Keratinocyte (primary cell): ENCODE measurements around the gene ZNF391. TPM values are rescaled to one million over a fixed set of nuclear protein-coding genes. Genes with fewer than 3 reads are reported as not detected.

Experiments
- DNase-seq: peaks from one replicate; pipeline ENCODE4 v3.0.0-alpha.2; 2011; ENCODE audit warnings: low read depth, missing footprints, low spot score
- FAIRE-seq: peaks from 2 replicates; lab custom pipeline; 2011; peaks lifted over from hg19 to GRCh38; lab: Jason Lieb, UNC
- H2AFZ ChIP-seq: 2 replicates; pipeline ENCODE4 v1.6.0; 2012; ENCODE audit warnings: low read length, control low read depth, inconsistent platforms; ENCODE audit not compliant: control insufficient read depth
- H3K27ac ChIP-seq: 2 replicates; pipeline ENCODE4 v1.5.1; 2011; ENCODE audit warnings: low read length; ENCODE audit not compliant: control insufficient read depth, insufficient read depth
- H3K27me3 ChIP-seq: 3 replicates; pipeline ENCODE4 v1.6.0; 2011; ENCODE audit warnings: low read length; ENCODE audit not compliant: control insufficient read depth, insufficient read depth; ENCODE audit errors: extremely low read depth
- H3K36me3 ChIP-seq, 2 experiments: 2 replicates in 1 of 2; 3 replicates in 1 of 2; pipeline ENCODE4 v1.5.1; 2011; ENCODE audit warnings: low read length in 2 of 2, mild to moderate bottlenecking in 1 of 2; ENCODE audit not compliant: control insufficient read depth in 2 of 2, insufficient read depth in 2 of 2; ENCODE audit errors: extremely low read depth in 1 of 2
- H3K4me1 ChIP-seq: 3 replicates; pipeline ENCODE4 v1.5.1; 2011; ENCODE audit warnings: low read length; ENCODE audit not compliant: control insufficient read depth, insufficient read depth; ENCODE audit errors: extremely low read depth
- H3K4me2 ChIP-seq: 3 replicates; pipeline ENCODE4 v1.6.0; 2011; ENCODE audit warnings: low read depth, low read length; ENCODE audit not compliant: control insufficient read depth, insufficient read depth; ENCODE audit errors: extremely low read depth
- H3K4me3 ChIP-seq, 3 experiments: fragments of 200-600 bp in 1 of 3; sonication (generic) in 1 of 3; 2 replicates in 2 of 3; 3 replicates in 1 of 3; pipeline ENCODE4 v1.5.1; 2011 to 2016; ENCODE audit warnings: low read length in 3 of 3, mild to moderate bottlenecking in 3 of 3, control low read depth in 2 of 3, inconsistent platforms in 1 of 3, low read depth in 1 of 3, mixed read lengths in 1 of 3, mixed run types in 1 of 3, moderate library complexity in 1 of 3; ENCODE audit not compliant: control insufficient read depth in 2 of 3, insufficient read depth in 2 of 3; ENCODE audit errors: extremely low read depth in 1 of 3
- H3K79me2 ChIP-seq: 2 replicates; pipeline ENCODE4 v1.6.0; 2012; ENCODE audit warnings: low read length; ENCODE audit not compliant: control insufficient read depth, insufficient read depth
- H3K9ac ChIP-seq: 3 replicates; pipeline ENCODE4 v1.6.0; 2011; ENCODE audit warnings: low read length; ENCODE audit not compliant: control insufficient read depth, insufficient read depth; ENCODE audit errors: extremely low read depth
- H3K9me1 ChIP-seq: 3 replicates; pipeline ENCODE4 v1.6.0; 2011; ENCODE audit warnings: low read length; ENCODE audit not compliant: control insufficient read depth, insufficient read depth; ENCODE audit errors: extremely low read depth
- H3K9me3 ChIP-seq: 2 replicates; pipeline ENCODE4 v1.5.1; 2012; ENCODE audit warnings: low read depth, low read length; ENCODE audit not compliant: control insufficient read depth
- H4K20me1 ChIP-seq: 3 replicates; pipeline ENCODE4 v1.6.0; 2011; ENCODE audit warnings: low read length; ENCODE audit not compliant: control insufficient read depth, insufficient read depth; ENCODE audit errors: extremely low read depth
- CTCF ChIP-seq, 3 experiments: IDR thresholded peaks in 1 of 3; conservative IDR thresholded peaks in 1 of 3; optimal IDR thresholded peaks in 1 of 3; 2 replicates in 2 of 3; 3 replicates in 1 of 3; pipeline versions ENCODE3 to v1.5.1; 2011; ENCODE audit warnings: low read length in 3 of 3, mild to moderate bottlenecking in 3 of 3, moderate library complexity in 2 of 3, control low read depth in 1 of 3, inconsistent platforms in 1 of 3; ENCODE audit not compliant: insufficient read depth in 2 of 3; ENCODE audit errors: extremely low read depth in 1 of 3
- EZH2 ChIP-seq: IDR thresholded peaks from one replicate; pipeline ENCODE4 v1.6.1; 2012; ENCODE audit warnings: inconsistent platforms, mild to moderate bottlenecking, low read length, moderate library complexity
- dilution Hi-C: fragments of 300-500 bp; cut with MboI; formaldehyde crosslinking; loops from one replicate; pipeline ENCODE4 v1.7.0; 2020; ENCODE audit warnings: low sequenced_read_pairs; ENCODE audit not compliant: extremely low pct_ligation_motif_present
- polyA plus RNA-seq, 5 experiments: library from polyadenylated mRNA; depleted of rRNA in 3 of 5; stranded (reverse) in 3 of 5; stranded (forward) in 1 of 5; unstranded in 1 of 5; fragments of >200 nt; gene quantifications; 1 replicate in 1 of 5; 2 replicates in 3 of 5; 3 replicates in 1 of 5; pipeline versions ENCODE4 v1.2.1 to v1.2.3, GENCODE V29; 2011 to 2012; ENCODE audit warnings: missing spikeins in 2 of 5, low read depth in 1 of 5, low replicate concordance in 1 of 5

Gene ZNF391
- polyA plus RNA-seq, 1 donor (not counting 4 experiments of a cell fraction or from before 2014, with no cell fraction given) = 4.5 TPM

- Histone ChIP-seq H3K4me3 (no peak overlapping the region), H3K27ac (no peak overlapping the region), H3K27me3 (no peaks in the 10 kb centered on the region), H2AFZ (no peak overlapping the region), H3K9me1 (no peaks in the 10 kb centered on the region), H3K4me2 (no peak overlapping the region), H3K9ac (no peak overlapping the region), H3K4me1 (no peaks in the 10 kb centered on the region), H3K79me2 (no peaks in the 10 kb centered on the region), H3K9me3 (peaks cover 2% of the 10 kb centered on the region), H4K20me1 (no peaks in the 10 kb centered on the region), H3K36me3 (no peaks in the 10 kb centered on the region)
- TF ChIP-seq CTCF (optimal IDR thresholded peaks at IDR 0.05 in 1 of 3, IDR thresholded peaks at IDR 0.05 in 1 of 3, conservative IDR thresholded peaks at IDR 0.05 in 1 of 3; ENCODE audit: extremely low read depth in 1 of 3, insufficient read depth in 2 of 3, low read length in 3 of 3) (no peak), EZH2 (no peak)
- dilution Hi-C loops = no loop called here
- no peak for DNase-seq
- no peak for FAIRE-seq
Measured at GRCh38 chr6:27407153-27407814, 18.7 kb downstream of the ZNF391 start.

GRCh38 chr6:27414300-27414699 is 25.7 kb downstream of the ZNF391 start:
- H3K9me1 ChIP-seq = no peaks in the 10 kb centered on the region
- H3K27me3 ChIP-seq = no peaks in the 10 kb centered on the region
- no peak overlapping the region for H2AFZ ChIP-seq
- TF ChIP-seq CTCF (optimal IDR thresholded peaks at IDR 0.05 in 1 of 3, IDR thresholded peaks at IDR 0.05 in 1 of 3, conservative IDR thresholded peaks at IDR 0.05 in 1 of 3; ENCODE audit: extremely low read depth in 1 of 3, insufficient read depth in 2 of 3, low read length in 3 of 3) = no peak
- no peak for TF ChIP-seq EZH2
- no peak overlapping the region for H3K4me3 ChIP-seq
- FAIRE-seq = no peak
- dilution Hi-C loops = no loop called here
- H3K9me3 ChIP-seq = no peaks in the 10 kb centered on the region
- H3K4me1 ChIP-seq = no peaks in the 10 kb centered on the region
- H4K20me1 ChIP-seq = no peaks in the 10 kb centered on the region
- H3K36me3 ChIP-seq = no peaks in the 10 kb centered on the region
- no peak overlapping the region for H3K4me2 ChIP-seq
- DNase-seq = no peak
- H3K27ac ChIP-seq = no peak overlapping the region
- no peaks in the 10 kb centered on the region for H3K79me2 ChIP-seq
- H3K9ac ChIP-seq = no peak overlapping the region
